ENCODE results near the gene RASL10A.

GRCh38 chr22:29317827-29318454, 2.4 kb upstream of the RASL10A start:
- TF ChIP-seq, protein P1, sequence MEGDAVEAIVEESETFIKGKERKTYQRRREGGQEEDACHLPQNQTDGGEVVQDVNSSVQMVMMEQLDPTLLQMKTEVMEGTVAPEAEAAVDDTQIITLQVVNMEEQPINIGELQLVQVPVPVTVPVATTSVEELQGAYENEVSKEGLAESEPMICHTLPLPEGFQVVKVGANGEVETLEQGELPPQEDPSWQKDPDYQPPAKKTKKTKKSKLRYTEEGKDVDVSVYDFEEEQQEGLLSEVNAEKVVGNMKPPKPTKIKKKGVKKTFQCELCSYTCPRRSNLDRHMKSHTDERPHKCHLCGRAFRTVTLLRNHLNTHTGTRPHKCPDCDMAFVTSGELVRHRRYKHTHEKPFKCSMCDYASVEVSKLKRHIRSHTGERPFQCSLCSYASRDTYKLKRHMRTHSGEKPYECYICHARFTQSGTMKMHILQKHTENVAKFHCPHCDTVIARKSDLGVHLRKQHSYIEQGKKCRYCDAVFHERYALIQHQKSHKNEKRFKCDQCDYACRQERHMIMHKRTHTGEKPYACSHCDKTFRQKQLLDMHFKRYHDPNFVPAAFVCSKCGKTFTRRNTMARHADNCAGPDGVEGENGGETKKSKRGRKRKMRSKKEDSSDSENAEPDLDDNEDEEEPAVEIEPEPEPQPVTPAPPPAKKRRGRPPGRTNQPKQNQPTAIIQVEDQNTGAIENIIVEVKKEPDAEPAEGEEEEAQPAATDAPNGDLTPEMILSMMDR (IDR thresholded peaks at IDR 0.05) = no peak
- TF ChIP-seq POLR2A (IDR thresholded peaks at IDR 0.05) (no peak), POLR2AphosphoS5 (IDR thresholded peaks at IDR 0.05; ENCODE audit: insufficient read depth in 1 of 2, low read depth in 1 of 2) (no peak)
